Cardiac septum (tissue), 1 donor: ENCODE measurements around the gene CALB2. TPM values are rescaled to one million over a fixed set of nuclear protein-coding genes. Genes with fewer than 3 reads are reported as not detected.

Source experiments
- DNase-seq: peaks from one replicate; pipeline ENCODE4 v3.0.0-alpha.2; 2020; ENCODE audit warnings: low spot score
- intact Hi-C: fragments of 100-400 bp; cut with DNase I; formaldehyde crosslinking; loops from one replicate; pipeline ENCODE4 v1.14.0; 2022
- total RNA-seq: library from RNA; stranded (reverse); fragmentation: NEBNext Ultra II Directional; extraction: Animal tissue kit (Norgen Biotek cat#: 25700); gene quantifications from one replicate; pipeline ENCODE4 v1.2.1, GENCODE V29; 2021
- donor health status: DM: no; HTN: no; CAD: no.

Gene CALB2
- total RNA-seq, 1 donor from 2014 or later: 0.70 TPM

DNA sequence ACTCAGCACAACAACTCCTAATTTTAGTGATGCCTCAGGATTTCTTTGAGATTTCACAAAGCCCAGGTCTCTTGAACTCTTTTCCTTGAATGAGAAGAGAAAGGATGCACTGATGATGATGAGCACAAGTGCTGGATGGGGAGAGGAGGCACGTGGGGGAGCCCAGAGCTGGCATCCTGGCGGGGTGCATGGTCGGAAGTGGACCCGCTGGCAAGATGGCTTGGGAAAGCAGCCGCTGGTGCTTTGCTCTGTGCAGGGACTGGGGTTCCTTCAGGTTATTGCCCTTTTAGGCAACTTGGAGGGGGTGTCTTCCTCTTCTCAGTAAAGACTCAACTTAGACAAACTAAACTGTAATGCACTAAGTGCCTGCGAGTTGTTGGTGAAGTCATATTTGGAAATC lies 22.3 kb downstream of the CALB2 start:
- intact Hi-C loops: no loop called here
- no peak for DNase-seq

DNA sequence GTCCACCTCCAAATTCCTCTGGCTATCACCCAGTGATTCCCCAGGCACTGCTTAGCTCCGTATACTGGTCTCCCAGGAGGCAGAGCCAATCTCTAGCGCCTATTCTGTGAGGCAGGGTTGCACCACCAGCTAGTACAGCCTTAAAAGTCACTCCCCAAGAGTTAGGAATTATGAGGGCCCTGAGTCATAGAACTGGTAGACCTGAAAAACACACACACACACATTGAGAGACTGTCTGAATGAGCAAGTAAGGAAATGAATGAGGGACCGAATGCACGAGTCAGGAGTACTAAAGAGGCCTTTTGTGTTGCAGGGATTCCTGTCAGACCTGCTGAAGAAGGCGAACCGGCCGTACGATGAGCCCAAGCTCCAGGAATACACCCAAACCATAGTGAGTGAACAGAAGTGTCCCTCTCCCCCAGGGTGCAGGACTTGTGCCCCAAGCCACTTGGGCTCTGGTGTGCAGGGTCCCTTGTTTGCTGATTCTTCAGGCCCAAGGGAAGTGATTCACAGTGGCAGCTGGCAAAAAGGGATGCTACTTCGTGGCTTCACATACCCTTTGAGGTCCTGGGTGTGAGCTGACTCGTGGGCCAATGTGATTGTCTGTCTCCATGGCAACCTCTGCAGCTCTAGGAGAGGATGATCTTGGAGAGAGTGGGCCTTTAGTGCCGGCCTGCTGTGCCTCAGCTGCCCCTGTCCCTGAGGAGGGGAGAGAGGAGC lies 24.7 kb downstream of the CALB2 start:
- no peak for DNase-seq
- intact Hi-C loops: no loop called here

DNA sequence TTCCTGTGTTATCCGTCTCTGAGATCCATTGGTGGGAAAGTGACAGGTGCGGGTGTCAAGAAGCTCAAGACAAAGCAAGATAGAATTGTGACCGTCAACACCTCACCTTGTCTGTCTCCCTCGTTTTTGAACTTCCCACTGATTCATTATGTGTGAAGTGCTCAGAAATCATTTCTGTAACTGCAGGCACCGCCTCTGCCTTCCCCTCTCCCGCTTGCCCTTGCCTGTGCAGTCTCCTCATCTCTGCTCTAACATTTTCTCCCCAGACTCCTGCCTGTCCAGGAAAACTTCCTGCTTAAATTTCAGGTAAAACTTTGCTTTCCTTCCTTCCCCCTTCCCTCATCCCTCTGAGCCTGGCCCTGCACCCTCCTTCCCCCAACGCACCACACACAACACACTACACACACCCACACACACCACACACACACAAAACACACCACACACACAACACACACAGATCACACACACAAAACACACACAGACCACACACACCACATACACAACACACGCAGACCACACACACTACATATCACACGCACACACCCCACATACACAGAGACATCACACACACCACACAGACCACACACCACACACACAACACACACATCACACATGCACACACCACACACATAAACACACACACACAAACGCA lies 25.7 kb downstream of the CALB2 start:
- intact Hi-C loops: no loop called here
- DNase-seq: no peak

DNA sequence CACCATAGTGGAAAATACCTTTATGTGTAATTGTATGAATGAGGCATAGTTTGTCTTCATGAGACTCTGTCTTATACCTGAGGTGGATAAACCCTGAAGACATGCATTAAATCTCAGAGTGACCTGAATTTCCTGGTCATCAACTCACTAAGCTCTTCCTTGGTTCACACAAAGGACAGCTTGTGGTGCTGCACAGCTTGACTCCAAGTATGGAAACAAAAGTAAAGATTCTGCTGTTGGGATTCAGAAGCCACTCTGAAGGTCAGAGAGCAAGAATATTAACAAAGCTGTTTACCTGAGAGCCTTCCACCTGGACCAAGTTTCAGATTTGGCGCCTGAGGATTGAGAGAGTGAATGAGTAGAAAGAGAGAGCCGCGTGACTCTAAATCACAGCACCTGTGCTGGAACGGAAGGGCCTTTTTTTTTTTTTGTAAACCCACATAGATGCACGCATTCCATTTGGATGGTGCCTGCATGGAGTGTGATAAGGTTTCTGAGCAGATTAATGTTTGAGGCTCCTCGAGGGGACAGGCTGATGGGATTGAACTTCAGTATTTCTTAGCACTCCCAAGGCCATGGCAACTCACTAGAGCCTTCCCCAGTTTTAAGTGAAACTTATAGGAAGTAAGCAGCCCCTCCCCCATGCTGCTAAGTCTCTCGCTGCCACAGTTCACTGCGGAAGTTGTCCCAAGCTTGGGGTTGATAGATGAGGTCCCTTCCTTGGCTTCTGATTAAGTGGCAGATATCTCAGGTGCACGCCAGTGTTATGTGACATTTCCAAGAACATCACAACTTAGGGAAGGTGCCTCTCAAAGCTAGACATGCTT lies 28.7 kb downstream of the CALB2 start:
- no peak for DNase-seq
- intact Hi-C loops: no loop called here

DNA sequence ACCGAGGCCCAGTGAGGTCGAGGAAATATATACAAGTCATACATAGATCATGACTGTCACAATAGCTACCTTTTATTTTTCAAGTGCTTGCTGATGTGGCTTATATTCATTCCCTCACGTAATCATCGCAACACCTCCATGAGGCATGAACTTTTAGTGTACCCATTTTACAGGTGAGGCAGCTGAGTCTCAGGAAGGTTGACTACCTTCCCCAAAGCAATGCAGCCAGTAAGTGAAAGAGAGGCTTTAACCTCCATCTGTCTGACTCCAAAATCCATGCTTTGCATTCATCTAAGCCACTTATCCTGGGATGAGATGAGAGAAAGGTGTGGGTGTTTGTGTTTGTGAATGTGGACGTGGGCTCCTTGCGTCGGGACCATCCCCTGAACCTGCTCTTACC lies 30.8 kb downstream of the CALB2 start:
- intact Hi-C loops: no loop called here
- no peak for DNase-seq

DNA sequence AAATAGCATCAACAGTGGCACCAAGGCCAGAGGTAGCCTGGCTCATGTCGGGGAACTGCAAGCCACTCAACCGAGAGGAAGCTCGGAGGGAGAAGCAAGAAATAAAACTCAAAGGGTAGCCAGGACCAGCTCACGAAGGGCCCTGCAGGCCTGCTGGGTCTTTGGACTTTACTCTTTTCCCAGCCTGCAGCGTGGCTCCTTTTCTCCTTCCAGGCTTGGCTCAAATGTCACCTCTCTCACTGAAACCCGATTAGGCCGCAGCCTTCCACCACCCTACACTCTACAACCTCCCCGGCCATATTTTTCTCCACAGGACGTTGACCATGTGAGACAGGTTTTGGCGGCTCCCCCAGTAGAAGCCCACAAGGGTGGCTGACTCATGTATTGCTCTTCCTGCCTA lies 38.1 kb downstream of the CALB2 start:
- DNase-seq: no peak

DNA sequence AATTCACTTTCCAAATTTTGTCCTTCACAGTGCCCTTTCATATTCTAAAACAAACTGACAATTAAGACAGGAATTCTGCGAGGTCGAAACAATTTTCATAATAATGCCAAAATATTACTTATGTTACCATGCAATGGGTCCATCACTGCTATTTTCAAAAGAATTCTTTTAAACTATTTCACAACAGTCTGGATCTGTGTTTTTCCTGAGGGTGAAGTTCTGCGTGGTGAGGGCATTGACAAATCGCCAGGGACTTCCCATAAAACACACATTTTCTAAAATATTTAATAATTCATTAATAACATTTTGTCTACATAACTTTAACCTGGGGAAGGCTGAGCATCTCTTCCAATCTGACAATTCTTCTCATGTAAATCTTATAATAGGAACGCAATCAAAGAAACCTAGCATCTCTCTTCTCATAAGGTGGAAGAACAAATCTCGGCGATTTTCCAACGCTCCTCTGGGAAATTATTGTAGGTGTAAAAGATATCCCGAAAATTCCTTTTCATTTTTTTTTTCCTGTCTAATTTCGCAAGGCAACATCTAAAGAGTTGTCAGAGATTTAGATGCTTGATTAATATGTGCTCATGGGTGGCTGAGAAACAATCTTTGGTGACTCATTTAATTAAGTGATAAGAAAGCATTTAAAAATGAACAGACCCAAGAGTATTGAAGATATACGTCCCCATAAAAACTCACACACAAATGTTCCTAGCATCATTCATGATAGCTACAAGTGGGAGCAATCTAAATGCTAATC lies 41.5 kb downstream of the CALB2 start:
- DNase-seq: no peak
- intact Hi-C loops: no loop called here

More for the DNA sequence above, 38.1 kb downstream of the CALB2 start:
- intact Hi-C loops: no loop called here

DNA sequence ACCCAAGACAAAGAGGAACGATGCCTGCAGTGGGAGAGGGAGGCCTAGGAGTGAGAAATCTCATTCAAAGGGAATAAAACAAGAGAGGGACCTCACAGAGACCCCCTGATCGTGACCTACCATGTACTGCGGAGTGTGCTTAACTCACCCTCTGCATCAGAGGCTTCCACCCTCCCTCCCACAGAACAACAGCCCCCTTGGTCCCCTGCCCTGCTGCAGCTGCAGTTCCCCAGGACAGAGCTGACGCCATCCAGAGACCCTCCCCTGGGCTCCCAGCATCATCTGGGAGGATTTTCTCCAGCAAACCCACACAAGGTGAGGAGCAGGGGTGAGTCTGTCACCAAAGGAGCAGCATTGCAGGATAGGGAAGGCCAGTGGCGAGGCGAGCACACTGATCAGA lies 43.5 kb downstream of the CALB2 start:
- intact Hi-C loops: no loop called here
- DNase-seq: no peak

DNA sequence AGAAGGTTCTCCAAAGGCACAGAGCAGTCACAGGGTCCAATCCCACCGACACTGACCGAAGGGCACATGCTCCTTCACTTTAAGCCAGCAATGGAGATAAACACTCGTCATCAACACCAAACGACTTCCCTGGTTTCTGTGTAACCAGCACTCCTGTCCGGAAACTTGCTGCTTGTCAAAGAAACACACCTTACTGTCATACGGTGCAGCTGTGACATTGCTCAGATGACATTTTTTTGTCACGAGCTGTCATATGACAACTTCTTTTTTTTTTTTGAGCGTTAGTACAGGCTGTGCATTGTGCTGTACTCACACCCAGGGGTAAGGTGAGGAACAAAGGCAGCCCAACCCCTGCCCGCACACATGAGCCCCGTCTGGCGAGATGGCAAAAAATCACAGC lies 44.2 kb downstream of the CALB2 start:
- intact Hi-C loops: no loop called here
- DNase-seq: no peak

DNA sequence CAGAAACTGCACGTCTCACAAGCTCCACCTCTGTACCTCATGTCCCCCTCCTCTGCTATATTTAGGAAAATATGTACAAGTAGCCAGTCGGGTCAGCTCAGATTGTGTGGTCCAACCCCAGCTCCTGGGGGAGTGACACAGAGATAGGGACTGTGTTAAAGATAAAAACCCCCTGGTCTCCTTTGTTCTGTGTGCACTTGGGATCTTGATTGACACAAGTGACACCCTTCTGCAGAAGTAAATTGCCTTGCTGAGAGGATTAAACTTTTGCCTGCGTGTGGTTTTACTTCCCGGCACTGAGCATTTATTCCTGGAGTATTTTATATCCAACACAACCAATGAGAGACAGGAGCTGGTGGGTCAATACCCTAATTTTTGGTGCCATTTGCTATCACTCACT lies 45.8 kb downstream of the CALB2 start:
- DNase-seq: no peak
- intact Hi-C loops: no loop called here

DNA sequence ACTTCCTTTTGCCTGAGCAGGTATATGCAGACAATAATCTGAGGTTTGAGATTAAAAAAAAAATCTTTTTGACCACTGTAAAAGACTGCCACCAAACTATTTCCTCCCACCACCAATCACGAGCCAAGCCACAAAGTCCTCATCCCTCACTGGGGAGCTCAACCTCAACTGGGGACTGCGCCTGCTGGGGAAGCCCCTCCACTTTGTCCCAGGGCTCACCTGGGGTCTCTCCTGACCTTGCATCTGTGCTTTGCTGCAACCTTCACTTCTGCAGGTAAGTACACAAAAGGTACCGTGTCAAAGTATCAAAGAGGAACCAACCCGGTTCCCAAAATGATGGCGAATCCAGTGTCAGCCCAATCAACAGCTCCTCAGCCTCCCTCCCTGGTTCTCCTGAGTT lies 47.8 kb downstream of the CALB2 start:
- intact Hi-C loops: no loop called here
- no peak for DNase-seq

DNA sequence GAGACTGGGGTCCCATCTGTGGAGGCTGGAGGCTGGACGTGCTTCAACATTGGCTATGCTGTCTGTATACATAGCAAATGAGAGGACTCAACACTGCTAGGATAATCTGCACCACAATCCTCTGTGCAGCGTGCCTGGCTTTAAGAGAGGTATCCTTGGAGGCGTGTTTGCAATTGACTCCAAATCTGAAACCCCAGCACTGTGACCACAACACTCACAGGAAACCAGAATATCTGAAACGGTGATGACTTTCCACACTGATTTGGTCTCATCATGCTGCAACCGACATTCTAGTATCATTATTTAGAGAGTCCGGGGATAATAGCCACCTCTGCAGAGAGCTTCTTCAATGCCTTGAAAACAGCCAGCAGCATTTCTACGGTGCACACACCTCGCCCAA lies 48.2 kb downstream of the CALB2 start:
- intact Hi-C loops: no loop called here
- no peak for DNase-seq

DNA sequence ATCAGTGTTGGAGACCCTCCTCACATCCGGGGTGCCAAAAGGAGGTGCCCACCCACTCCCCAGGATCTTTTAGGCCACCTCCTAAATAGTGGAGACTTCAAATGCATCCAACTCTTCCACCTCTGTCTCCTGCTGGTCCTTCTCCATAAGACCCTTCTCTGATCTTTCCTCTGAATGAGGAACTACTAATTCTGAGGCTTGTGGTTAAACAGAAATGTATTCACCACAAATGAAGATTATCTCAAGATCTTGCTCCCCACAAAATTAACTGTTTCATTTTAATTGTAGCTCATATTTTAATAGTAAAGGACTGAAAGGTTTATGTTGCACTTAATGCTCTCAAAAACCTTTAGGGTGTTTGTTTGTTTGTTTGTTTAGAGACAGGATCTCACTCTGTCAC lies 49.2 kb downstream of the CALB2 start:
- intact Hi-C loops: no loop called here
- DNase-seq: no peak

DNA sequence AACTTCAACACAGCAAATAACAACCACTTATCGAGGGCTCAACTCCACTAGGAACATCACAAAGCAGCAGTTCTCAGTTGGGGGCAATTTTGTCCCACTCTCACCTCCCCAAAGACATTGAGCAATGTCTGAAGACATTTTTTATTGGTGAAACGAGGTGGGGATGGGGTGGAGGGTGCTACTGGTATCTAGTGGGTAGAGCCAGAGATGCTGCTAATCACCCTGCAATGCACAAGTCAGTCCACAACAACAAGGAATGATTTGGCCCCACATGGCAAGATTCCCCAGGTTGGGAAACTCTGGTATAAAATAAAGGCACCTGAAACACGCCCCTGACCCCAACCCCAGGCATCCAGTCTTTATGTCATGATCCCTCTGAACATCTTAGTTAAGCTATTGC lies 50.0 kb downstream of the CALB2 start:
- intact Hi-C loops: no loop called here
- DNase-seq: no peak

DNA sequence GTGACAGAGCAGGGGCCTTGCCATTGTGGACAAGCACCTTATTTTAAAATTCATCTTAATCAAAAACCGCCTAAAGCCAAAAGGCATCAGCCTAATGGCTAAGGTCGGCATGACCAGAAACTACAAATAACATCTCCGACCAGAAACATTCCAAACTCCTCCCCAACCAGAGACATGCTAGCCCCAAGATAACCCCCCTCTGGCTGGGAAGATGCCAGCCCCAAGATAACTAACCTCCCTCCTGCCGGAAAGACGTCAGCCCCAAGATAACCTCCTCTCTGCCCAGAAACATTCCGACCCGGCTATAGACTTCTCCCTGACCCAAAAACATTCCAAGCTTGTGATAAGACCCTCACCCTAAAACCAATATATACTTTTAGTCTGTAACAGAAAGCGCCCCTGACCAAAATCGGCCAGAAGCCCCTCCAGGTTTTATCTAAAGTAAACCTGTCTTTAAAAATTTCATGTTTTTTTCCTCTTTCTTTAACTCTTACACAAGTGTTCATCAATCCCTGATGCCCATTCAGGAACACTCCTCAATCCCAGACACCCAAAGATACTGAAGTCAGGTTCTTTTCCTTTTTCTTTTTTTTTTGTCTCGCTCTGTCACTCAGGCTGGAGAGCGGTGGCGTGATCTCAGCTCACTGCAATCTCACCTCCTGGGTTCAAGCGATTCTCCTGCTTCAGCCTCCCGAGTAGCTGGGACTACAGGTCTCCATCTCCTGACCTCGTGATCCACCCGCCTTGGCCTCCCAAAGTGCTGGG lies 50.7 kb downstream of the CALB2 start:
- no peak for DNase-seq
- intact Hi-C loops: no loop called here

DNA sequence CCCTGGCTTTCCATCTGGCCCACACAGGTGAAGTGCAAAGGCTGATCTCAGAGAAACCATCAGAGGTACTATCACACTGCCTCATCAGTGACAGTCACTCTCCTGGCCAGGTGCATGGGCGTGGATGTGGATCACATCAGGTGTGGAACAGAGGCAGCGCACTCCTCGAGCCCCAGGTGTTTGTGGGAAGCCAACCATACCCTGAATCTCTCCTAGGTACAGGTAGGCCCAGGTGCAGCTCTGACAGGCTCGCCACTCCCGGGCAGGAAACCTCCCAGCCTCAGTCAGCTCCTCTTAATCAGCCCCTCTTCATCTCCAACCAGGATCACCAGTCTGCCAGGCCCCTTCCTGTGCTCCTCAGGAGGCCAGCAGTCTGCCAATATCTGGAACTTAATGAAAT lies 51.6 kb downstream of the CALB2 start:
- intact Hi-C loops: no loop called here
- DNase-seq: no peak

DNA sequence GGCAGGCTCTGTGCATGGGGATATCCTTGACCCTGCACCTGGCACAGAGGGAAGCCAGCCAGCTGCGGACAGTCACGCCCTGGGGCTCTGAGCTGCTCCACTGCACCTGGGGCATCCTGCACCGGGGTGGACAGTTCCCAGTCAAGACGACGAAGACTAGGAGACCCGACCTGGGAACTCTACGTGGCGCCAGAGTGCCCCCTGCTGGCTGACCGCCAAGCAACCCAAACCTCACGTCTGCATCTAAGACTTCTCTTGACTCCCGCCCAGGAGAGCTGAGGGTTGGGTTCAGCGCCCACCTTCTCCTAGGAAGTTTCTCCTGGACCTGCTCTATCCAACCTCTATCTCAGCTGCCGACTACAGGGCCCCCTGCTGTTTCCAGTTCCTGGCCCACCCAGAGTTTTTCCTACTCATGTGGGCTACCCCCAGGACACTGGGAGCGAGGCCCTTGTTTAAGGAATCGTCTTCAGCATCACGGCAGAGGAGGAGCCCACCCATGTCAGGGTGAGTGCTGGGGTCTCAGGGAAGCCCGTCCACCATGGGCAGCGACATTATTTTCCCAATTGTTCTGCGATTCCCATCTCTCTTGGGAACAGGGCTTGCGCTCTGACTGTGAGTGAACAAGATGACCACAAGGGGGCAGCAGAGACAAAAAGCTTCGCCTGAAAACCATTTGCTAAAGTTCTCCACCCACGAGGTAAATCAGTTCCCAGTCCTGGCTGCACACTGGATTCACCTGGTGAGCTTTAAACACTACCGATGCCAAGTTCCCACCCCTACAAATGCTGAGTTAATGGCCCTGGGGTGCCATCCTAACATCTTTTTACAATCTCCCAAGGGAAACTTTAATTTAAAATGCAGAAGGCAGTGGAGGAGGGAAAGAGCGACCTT lies 54.0 kb downstream of the CALB2 start:
- intact Hi-C loops: loop anchor here (1.0 to 2.0 kb wide), 2 partner anchors 87 to 198 kb away; no protein-coding TSS in a partner anchor

DNA sequence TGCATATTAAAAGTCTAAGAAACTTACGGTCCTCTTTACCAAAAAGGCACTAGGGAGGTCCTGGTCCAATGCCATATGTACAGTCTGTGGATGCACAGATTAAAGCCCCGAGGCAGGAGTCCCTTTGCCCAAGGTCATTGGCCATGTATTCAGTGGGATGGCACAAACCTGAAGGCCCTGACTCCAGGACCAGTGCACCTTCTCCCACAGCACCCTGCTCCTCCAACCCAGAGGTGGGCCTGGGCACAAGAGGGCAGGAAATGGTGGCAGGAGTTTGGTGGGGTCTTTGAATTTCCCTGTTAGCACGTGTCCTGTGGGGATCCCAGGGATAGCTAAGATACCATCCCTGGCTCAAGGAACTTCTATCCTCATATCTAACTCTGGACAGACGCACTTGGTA lies 54.8 kb downstream of the CALB2 start:
- intact Hi-C loops: loop anchor here (2.0 kb wide), 1 partner anchor 197 kb away; no protein-coding TSS in a partner anchor
- no peak for DNase-seq

More for the DNA sequence above, 54.0 kb downstream of the CALB2 start:
- DNase-seq: no peak
